OCI-LY1 (cell line): Measurements from ENCODE around the gene DSG1.

ENCODE experiments used
- H2AFZ ChIP-seq: fragments of 200-600 bp; sonication (generic), shearing (Covaris generic); 2 replicates; pipeline ENCODE4 v1.6.0; 2014; ENCODE audit warnings: antibody characterized with exemption, mild to moderate bottlenecking, low read length
- H3F3A ChIP-seq: fragments of 200-600 bp; sonication (generic), shearing (Covaris generic); 2 replicates; pipeline ENCODE4 v1.6.0; 2014; ENCODE audit warnings: mild to moderate bottlenecking, antibody characterized with exemption, low read length, moderate library complexity; ENCODE audit not compliant: insufficient read depth
- H3K27ac ChIP-seq: fragments of 200-600 bp; sonication (generic); 2 replicates; pipeline ENCODE4 v1.5.1; 2014; ENCODE audit warnings: low read length, mixed run types, mild to moderate bottlenecking, low read depth; ENCODE audit not compliant: poor library complexity, severe bottlenecking
- H3K27me3 ChIP-seq: fragments of 200-600 bp; sonication (generic); 2 replicates; pipeline ENCODE4 v1.6.0; 2014; ENCODE audit warnings: antibody characterized with exemption, mild to moderate bottlenecking, low read length, moderate library complexity; ENCODE audit not compliant: insufficient read depth
- H3K36me3 ChIP-seq: fragments of 200-600 bp; sonication (generic); 2 replicates; pipeline ENCODE4 v1.6.1; 2014; ENCODE audit warnings: mild to moderate bottlenecking, antibody characterized with exemption, low read length, moderate library complexity, mixed read lengths; ENCODE audit not compliant: insufficient read depth
- H3K4me1 ChIP-seq: fragments of 200-600 bp; sonication (generic); 2 replicates; pipeline ENCODE4 v1.5.1; 2014; ENCODE audit warnings: mild to moderate bottlenecking, low read length, moderate library complexity; ENCODE audit not compliant: insufficient read depth, severe bottlenecking
- H3K4me2 ChIP-seq: fragments of 200-600 bp; sonication (generic), shearing (Covaris generic); 2 replicates; pipeline ENCODE4 v1.6.1; 2014; ENCODE audit warnings: low read length
- H3K4me3 ChIP-seq: fragments of 200-600 bp; sonication (generic); 2 replicates; pipeline ENCODE4 v1.5.1; 2014; ENCODE audit warnings: low read length, low read depth, mild to moderate bottlenecking, mixed read lengths; ENCODE audit not compliant: poor library complexity, severe bottlenecking
- H3K79me2 ChIP-seq: fragments of 200-600 bp; shearing (Covaris generic); 2 replicates; pipeline ENCODE4 v1.6.1; 2016; ENCODE audit warnings: mixed run types, low read length, mixed read lengths; ENCODE audit not compliant: insufficient read depth
- H3K9ac ChIP-seq: fragments of 200-600 bp; sonication (generic), shearing (Covaris generic); 2 replicates; pipeline ENCODE4 v1.6.1; 2014; ENCODE audit warnings: mild to moderate bottlenecking, low read length, mixed read lengths
- H3K9me2 ChIP-seq: fragments of 200-600 bp; sonication (generic), shearing (Covaris generic); 2 replicates; pipeline ENCODE4 v1.6.1; 2014; ENCODE audit warnings: low read depth, mild to moderate bottlenecking, low read length, mixed read lengths
- H3K9me3 ChIP-seq: fragments of 200-600 bp; shearing (Covaris generic); 2 replicates; pipeline ENCODE4 v1.6.1; 2014; ENCODE audit warnings: low read length, mixed read lengths
- H4K20me1 ChIP-seq: fragments of 200-600 bp; sonication (generic), shearing (Covaris generic); 2 replicates; pipeline ENCODE4 v1.6.0; 2016; ENCODE audit warnings: mild to moderate bottlenecking, low read length; ENCODE audit not compliant: insufficient read depth
- EZH2 ChIP-seq: fragments of 200-600 bp; sonication (generic), shearing (Covaris generic); IDR thresholded peaks from 2 replicates; pipeline ENCODE4 v1.8.0; 2017; ENCODE audit warnings: borderline replicate concordance, mixed run types, mild to moderate bottlenecking, antibody characterized with exemption, low read length, moderate library complexity, mixed read lengths
- TF ChIP-seq, protein P1 (sequence below): fragments of 200-600 bp; sonication (generic), shearing (Covaris generic); IDR thresholded peaks from 2 replicates; pipeline ENCODE4 v1.5.1; 2017; ENCODE audit warnings: mild to moderate bottlenecking, antibody characterized with exemption, low read length, moderate library complexity, mixed read lengths

Gene DSG1

DNA sequence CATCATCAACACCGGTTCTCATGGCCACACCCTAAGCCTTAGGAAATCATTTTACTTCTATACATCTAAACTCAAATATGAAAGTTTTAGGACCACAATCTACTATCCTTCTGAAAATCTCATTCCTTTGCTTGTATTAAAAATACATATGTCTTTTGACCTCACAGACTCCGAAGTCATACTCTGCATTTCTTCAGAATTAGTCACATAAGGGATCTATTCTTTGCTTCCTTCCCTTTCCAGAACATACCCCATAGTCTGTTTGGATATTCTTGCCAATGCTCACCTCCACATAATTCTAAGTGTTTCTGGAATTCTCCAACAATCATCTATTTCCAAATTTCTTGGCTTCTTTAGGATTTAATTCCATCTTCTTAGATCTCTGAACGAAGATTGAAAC is 14.2 kb upstream of the DSG1 start:
- Histone ChIP-seq H3K79me2 (no peaks in the 10 kb centered on the region), H2AFZ (no peak overlapping the region), H3K4me3 (no peak overlapping the region), H3F3A (no peaks in the 10 kb centered on the region), H3K27ac (no peak overlapping the region), H3K9ac (no peak overlapping the region), H3K9me3 (no peaks in the 10 kb centered on the region), H3K9me2 (no peaks in the 10 kb centered on the region), H3K4me1 (no peaks in the 10 kb centered on the region), H3K27me3 (no peaks in the 10 kb centered on the region), H3K4me2 (no peak overlapping the region), H4K20me1 (no peaks in the 10 kb centered on the region), H3K36me3 (no peaks in the 10 kb centered on the region)
- TF ChIP-seq, protein P1, sequence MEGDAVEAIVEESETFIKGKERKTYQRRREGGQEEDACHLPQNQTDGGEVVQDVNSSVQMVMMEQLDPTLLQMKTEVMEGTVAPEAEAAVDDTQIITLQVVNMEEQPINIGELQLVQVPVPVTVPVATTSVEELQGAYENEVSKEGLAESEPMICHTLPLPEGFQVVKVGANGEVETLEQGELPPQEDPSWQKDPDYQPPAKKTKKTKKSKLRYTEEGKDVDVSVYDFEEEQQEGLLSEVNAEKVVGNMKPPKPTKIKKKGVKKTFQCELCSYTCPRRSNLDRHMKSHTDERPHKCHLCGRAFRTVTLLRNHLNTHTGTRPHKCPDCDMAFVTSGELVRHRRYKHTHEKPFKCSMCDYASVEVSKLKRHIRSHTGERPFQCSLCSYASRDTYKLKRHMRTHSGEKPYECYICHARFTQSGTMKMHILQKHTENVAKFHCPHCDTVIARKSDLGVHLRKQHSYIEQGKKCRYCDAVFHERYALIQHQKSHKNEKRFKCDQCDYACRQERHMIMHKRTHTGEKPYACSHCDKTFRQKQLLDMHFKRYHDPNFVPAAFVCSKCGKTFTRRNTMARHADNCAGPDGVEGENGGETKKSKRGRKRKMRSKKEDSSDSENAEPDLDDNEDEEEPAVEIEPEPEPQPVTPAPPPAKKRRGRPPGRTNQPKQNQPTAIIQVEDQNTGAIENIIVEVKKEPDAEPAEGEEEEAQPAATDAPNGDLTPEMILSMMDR = no peak
- TF ChIP-seq EZH2 = no peak

DNA sequence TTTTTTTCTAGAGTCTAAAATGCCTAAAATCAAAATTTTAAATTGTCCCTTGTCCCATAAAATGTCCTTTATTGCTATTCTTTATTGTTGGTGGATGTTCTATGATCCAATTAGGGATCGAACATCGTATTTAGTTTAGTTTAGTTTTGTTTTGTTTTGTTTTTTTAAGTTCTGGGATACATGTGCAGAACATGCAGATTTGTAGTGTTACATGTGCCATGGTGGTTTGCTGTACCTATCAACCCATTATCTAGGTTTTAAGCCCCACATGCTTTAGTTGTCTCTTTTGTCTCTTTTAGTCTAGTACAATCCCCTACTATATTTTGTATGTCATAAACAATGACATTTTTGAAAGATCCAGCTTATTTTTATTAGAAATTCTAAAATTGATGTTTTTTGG is 8.8 kb upstream of the DSG1 start:
- Histone ChIP-seq H2AFZ (no peak overlapping the region), H3F3A (no peaks in the 10 kb centered on the region), H3K36me3 (no peaks in the 10 kb centered on the region), H3K9ac (no peak overlapping the region), H3K4me1 (no peaks in the 10 kb centered on the region), H3K9me2 (no peaks in the 10 kb centered on the region), H4K20me1 (no peaks in the 10 kb centered on the region), H3K27ac (no peak overlapping the region), H3K9me3 (no peaks in the 10 kb centered on the region), H3K79me2 (no peaks in the 10 kb centered on the region), H3K27me3 (no peaks in the 10 kb centered on the region), H3K4me2 (no peak overlapping the region), H3K4me3 (no peak overlapping the region)
- TF ChIP-seq, protein P1 = no peak
- TF ChIP-seq EZH2 = no peak

DNA sequence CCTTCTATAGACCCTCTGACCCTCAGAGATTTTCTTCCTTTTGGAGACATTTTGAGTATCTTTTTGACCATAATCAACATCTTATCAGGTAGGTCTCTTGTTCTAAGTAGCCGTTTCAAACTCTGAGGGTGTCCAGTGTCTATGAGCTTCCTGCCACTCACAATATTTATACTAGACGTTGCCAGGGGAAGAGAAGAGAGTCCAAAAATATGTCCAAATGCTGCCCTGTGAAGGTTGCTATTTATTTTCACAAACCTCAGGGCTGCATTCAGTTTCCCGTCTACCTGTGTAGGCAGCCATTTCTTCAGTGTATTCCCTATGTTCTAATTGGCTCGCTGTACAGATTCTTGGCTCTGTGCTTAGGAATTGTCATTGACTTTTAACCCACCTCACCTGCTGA is 986 bp upstream of the DSG1 start:
- Histone ChIP-seq H3K27me3 (no peaks in the 10 kb centered on the region), H3K79me2 (no peaks in the 10 kb centered on the region), H3K9me3 (no peaks in the 10 kb centered on the region), H3K4me1 (no peaks in the 10 kb centered on the region), H3K9me2 (no peaks in the 10 kb centered on the region), H3K9ac (no peak overlapping the region), H3K4me2 (no peak overlapping the region), H4K20me1 (no peaks in the 10 kb centered on the region), H3F3A (no peaks in the 10 kb centered on the region), H3K27ac (no peak overlapping the region), H3K4me3 (no peak overlapping the region), H2AFZ (no peak overlapping the region), H3K36me3 (no peaks in the 10 kb centered on the region)
- no peak for TF ChIP-seq EZH2

DNA sequence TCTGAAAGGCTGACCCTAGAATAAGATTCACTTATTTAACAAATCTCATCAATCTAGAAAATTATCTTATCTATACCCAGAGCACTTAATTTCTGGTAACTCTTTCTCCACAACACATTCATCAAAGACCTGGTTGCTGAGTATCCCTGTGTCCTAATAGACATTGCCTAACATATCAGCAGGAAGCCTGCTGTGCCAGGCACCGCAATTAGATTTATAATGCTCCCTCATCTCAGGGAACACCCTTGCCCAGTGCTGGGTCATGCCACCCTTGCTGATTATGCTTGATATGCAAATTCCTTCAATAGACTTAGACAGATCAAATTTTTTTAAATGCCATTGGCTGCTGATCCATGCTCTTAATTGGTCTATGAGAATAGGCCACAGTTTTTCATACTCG is 3.8 kb downstream of the DSG1 start:
- no peak overlapping the region for H3K4me3 ChIP-seq

More for the DNA sequence above, 3.8 kb downstream of the DSG1 start:
- Histone ChIP-seq H2AFZ (no peak overlapping the region), H3K9me3 (no peaks in the 10 kb centered on the region), H3K36me3 (no peaks in the 10 kb centered on the region), H3K9ac (no peak overlapping the region), H3K27me3 (no peaks in the 10 kb centered on the region), H3K4me1 (no peaks in the 10 kb centered on the region), H3K79me2 (no peaks in the 10 kb centered on the region), H3K9me2 (no peaks in the 10 kb centered on the region), H3F3A (no peaks in the 10 kb centered on the region), H4K20me1 (no peaks in the 10 kb centered on the region), H3K27ac (no peak overlapping the region), H3K4me2 (no peak overlapping the region)
- TF ChIP-seq EZH2 = no peak
- TF ChIP-seq, protein P1 = no peak
